DOHH2 (cell line): ENCODE measurements around the gene PIBF1.

Experiments used
- CTCF ChIP-seq: fragments of 200-600 bp; sonication (generic); IDR thresholded peaks from one replicate; pipeline ENCODE4 v1.5.1; 2014; ENCODE audit warnings: antibody characterized with exemption, mild to moderate bottlenecking, low read depth, low read length; ENCODE audit not compliant: poor library complexity, severe bottlenecking
- EZH2phosphoT487 ChIP-seq: fragments of 200-600 bp; sonication (generic); IDR thresholded peaks from 2 replicates; pipeline ENCODE4 v1.6.1; 2017; ENCODE audit warnings: borderline replicate concordance, mild to moderate bottlenecking, antibody characterized with exemption, low read length, moderate library complexity, mixed read lengths

- TF ChIP-seq CTCF (no peak), EZH2phosphoT487 (no peak)
Measured at GRCh38 chr13:72986197-72986596, 204.3 kb downstream of the PIBF1 start.
